ENCODE results near the gene EDEM2.
A peak's percentile ranks its signal among the peaks of the same experiment; 100 is the strongest.
"Not testable (repeated sequence)": the region's sequence is repeated elsewhere in the genome, so short reads cannot be mapped to it uniquely, and the experiment has no call there.

EDEM2 gene

DNA sequence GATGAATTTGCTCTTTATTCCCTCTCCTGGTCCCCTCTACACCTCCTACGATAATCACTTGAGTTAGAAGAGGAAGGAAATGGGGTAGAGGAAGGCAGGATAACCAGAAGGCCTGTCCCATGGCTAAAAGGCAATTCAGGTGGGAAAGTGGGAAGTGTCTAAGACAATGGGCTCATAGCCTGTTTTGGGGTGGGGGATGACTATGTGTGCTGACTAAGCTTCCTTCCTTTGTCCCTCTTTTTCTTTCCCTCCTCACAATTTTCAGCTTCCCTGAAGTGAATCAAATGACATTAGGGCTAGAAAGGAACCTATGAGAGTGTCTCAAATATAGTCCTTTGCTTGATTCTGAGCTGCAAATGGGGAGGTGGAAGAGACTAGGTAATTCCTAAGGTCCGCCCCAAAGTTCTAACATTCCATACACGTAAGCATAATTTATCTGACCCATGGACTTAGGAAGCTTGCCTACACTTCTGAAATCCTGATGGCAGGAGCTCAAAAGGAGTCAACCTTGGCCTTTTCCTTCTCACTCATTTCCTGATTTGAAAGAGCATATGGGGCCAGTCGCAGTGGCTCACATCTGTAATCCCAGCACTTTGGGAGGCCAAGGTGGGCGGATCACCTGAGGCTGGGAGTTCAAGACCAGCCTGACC, 24.3 kb downstream of the EDEM2 start:
- DNase-seq, result no peak

DNA sequence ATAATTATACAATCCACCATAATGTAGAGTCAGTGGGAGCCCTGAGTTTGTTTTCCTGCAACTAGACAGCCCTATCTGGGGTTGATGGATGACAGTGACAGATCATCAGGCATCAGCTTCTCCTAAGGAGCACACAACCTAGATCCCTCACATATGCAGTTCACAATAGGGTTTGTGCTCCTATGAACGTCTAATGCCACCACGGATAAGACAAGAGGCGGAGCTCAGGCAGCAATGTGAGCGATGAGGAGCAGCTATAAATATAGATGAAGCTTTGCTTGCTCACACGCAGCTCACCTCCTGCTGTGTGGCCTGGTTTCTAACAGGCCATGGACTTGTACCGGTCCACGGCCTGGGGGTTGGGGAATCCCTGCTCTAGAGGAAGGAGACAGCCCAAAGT, 25.9 kb downstream of the EDEM2 start:
- DNase-seq, result no peak

DNA sequence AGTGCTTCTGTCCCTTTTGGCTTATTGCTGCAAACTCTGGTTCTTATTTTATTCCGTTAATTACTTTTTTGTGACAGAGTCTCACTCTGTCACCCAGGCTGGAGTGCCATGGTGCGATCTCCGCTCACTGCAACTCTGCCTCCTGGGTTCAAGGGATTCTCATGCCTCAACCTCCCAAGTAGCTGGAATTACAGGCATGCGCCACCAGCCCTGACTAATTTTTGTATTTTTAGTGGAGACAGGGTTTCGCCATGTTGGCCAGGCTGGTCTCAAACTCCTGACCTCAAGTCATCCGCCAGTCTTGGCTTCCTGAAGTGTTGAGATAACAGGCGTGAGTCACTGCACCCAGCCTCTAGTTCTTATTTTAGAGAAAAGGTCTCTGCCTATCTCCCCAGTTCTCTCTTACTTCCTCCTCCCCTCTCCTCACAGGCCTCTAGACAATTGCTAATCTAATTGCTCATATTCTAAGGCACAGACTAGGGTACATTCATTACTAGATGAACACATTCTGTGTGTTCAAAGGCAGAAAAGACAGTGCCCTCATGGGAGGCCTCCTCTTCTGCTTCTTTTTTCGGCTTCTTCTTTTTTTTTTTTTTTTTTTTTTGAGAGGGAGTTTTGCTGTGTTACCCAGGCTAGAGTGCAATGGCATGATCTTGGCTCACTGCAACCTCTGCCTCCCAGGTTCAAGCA, 27.0 kb downstream of the EDEM2 start:
- no peak for DNase-seq

DNA sequence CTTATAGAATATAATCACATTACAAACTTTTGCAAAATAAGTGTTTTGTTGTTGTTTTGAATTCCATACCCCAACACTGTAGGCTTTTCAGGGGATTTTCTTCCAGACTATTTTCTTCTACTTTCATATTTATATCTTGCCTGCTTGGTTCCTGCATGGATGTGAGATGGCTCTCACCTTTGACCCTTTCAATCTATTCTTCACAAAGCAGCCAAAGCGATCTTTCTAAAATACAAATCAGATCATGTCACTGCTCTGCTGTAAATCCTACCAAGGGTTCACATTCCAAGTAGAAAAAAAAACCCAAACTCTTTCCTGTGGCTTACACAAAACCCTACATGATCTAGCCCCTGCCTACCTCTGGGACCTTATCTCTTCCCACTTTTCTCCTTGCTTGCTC, 29.5 kb downstream of the EDEM2 start:
- no peak for DNase-seq

DNA sequence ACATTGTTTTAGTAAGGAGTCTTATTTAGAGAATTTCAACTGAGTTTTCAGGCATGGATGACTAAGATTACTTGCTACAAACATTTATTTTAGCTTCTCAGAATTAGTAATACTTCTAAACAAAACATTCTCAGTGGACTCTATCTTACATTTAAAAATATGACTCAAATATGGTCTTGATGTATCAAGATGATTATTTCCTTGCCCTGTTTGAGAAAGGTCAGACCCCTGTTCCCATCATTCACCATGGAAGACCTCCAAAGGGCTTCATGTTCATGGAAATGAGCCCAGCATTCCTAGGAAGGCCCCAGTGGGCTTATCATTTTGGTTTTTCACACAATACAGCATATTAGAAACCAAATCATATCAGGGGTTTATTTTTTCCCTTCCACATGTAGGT, 29.9 kb downstream of the EDEM2 start:
- DNase-seq, result no peak

DNA sequence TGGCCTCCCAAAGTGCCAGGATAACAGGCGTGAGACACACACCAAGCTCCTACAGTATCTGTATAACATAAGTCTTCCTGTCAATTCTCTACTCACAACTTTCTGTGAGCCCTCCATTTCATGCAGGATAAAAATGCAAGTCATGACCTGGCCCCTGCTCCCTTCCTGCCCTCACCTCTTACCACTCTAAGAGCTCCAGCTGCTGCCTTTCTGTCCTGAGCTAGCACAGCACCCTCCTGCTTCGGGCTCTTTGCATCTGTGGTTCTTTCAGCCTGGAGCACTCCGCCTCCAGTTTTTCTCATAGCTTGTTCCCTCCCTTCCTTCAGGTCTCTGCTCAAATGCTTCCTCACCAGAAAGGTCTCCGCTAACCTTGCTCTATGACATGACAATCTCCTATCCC, 30.9 kb downstream of the EDEM2 start:
- no peak for DNase-seq

DNA sequence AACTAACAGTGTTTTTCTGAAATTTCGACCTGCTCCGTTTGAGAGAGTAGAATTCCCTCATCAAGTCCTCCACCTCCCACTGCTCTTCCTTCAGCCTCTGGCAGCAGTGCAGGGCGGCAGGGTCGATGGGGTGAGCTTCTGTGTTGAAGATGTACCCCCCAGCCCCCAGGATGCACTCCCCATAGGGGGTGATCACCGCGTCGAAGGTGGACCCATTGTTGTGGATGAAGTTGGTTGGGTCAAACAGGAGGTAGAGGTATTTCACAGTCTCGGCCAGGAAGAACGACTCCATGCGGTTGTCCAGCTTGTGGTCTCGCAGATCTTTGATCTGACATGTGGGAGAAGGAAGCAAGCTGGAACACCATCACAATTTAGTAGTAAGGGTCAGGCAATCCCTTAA, 31.5 kb downstream of the EDEM2 start:
- no peak for DNase-seq

DNA sequence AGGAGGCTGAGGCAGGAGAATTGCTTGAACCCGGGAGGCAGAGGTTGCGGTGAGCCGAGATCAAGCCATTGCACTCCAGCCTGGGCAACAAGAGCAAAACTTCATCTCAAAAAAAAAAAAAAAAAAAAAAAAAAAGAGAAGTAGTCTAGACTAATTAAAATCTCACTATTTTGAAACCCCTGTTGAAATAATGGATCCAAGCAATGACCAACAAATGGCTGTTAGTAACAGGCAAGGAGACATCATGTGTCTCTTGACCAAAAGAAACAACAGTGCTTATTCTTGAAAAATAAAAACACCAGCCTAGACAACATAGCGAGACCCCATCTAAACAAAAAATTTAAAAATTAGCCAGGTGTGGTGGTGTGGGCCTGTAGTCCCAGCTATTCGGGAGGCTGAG, 34.9 kb downstream of the EDEM2 start:
- DNase-seq, result not testable (repeated sequence)

DNA sequence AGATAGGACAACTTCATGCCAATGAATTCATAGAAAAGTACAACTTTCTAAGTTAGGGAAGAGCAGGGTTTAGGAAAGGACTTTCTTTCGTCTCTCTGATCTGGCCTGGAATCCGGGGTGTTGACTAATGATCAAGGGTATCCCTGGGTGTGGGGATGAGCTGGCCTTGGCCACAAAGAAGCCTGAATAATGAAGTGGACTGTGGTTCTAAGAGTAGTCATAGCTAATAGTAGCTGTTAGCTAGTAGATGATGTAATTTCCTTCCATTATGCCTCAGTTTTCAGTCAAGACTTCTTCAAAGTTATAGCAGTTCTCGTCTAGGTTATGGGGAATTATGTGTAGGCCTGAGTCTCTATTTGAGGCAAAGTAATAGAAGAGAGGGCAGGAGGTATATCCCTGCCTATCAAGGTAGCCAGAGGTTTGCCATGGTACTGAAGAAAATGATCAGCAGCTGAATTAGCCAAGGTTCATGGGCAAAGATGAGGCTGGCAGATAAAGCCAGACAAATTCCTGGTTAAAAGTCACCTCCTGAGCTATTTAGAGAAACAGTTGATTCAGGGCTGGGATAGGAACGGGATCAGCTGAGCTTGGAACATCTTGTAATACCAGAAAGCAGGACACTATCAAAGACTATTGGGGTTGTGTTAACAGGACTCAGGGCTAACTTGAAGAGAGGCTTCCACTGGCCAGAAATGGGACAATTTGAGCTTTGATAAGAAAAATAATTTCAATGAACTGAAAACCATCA, 35.8 kb downstream of the EDEM2 start:
- DNase-seq, result no peak

DNA sequence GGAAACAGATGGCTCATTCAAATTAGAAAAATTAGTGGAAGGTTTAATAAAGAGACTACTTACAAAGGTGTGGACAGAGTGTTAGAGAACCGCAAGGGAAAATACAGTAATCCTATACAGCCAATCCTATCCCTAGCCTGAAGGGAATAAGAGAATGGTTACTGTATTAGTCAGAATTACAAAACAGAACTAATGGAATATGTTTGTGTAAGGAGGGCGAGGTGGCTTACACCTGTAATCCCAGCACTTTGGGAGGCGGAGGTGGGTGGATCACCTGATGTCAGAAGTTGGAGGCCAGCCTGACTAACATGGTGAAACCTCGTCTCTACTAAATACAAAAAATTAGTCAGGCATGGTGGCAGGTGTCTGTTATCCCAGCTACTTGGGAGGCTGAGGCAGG, 38.2 kb downstream of the EDEM2 start:
- no peak for DNase-seq

DNA sequence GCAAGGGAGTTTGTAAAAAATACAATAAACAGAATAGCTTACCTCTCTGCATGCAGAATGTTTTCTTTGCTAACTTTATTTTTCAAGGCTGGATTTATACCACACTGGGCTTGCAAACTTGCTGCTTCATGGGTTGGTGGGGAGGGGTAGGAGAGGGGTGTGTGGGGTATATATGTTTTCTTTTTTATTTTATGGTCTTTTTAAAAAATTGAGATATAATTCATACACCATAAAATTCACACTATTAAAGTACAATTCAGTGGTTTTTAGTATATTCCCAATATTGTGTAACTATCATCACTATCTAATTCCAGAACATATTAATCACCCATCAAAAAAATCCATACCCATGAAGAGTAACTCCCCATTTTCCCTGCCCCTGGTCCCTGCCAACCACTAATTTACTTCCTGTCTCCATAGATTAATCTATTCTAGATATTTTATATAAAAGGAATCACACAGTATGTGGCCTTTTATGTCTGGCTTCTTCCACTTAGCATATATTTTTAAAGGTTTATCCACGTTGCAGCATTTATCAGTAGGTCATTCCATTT, 40.2 kb downstream of the EDEM2 start:
- DNase-seq, result no peak

DNA sequence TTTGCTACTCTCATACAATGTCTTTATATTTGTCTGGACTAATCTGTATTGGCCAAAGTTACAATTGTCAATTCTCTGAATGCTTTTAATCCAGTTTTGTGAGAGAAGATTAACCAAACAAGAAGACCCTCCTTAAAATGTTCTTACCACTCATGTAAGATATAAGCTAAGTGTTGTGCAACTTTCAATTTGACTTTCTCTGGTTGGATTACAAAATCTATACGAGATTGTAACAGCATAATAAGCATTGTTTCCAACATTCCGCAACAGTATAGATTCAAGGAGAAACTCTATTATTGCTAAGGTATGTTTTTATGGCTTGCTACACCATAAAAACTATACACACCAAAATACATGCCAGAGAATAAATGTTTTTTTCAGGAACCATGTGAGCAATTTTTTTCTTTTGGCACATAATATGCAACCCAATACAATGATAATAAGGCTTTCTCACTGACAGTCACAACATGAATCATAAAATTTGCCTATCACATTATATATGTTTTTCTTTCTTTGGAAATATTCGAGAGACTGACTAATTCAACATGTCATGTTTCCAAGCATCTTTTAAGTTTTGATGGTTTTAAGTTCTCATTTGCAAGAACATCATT, 42.3 kb downstream of the EDEM2 start:
- no peak for DNase-seq

DNA sequence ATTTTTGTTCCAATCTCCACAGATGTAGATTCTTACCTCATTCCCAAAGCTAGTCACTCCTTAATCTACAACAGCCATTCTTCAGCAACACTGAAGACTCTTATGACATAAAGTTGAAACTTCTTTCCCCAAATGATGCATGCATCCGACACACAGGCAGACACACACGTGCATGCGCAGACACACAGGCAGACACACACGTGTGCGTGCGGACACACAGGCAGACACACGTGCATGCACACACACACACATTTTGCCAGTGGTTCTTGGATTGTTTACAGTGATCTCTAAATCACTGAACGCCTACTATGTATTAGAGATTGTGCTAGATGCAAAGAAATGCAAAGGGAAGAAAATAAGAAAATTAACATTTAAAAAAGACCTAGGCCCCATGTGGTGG, 45.5 kb downstream of the EDEM2 start:
- DNase-seq, result no peak

DNA sequence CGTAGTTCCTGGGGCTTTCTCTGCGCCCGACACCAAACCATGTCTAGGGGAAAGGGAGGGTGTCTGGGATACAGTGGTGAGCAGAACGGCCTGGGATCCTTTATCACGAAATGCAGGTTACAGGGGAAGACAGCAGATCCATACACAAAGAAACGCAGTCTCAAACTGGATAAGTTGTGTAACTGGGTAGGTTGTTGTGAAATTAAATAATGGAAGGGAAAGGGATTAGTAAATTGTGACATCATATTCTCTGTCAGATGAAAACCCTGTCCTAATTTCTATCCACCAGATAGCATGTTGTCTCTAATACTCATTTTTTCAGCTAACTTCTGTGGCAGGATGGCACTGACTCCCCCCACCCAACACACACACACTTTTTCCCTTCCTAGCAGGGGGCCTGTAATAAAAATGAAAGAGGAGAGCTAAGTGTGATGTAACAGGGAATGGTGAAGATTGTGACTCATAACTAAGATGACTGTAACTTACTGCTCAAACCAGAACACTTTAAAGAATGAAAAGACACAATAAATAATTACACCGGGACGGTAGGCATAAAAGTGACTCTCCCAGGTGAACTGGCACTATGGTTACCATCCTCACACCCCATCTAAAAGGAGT, 53.8 kb downstream of the EDEM2 start:
- no peak for DNase-seq

DNA sequence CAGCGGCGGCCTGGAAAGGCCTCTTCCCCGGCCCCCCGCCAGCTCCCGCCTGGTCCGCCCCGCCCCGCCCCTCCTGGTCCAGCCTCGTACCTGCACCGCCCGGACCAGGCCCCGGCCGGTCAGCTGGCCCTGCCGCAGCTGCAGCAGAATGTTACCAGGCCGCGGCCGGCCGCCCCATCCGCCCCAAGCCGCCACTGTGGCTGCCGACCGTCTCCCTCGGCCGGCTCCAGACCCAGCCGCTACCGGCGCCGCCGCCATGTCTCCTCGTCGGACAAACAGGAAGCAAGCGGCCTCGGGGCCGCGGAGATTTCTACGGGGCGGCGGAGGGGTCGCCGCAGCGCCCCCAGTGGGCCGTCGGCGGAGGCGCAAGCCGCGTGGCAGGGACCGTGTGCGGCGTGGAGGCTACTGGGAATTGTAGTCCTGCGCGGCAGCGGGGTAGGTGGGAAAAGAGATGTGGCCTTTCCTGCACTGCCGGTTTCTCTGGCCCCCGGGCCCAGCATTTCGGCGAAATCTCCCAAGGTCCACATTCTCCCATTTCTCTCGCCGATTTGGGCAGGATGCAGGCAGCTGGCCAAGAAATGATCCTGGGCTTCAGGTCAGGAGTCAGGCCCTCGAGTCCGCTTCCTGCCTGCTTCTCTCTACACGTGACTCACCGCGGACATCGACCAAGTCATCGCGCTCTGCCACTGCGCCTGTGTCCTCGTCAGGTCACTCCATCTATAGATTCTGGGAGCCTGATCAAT, 54.4 kb downstream of the EDEM2 start, which contains the start of gene TRPC4AP:
TRPC4AP (minus strand) TSS at position 284 of the 743 bp plus-strand sequence; CDS start at position 258, 26 bp downstream.
- peak; percentile 82 for DNase-seq

DNA sequence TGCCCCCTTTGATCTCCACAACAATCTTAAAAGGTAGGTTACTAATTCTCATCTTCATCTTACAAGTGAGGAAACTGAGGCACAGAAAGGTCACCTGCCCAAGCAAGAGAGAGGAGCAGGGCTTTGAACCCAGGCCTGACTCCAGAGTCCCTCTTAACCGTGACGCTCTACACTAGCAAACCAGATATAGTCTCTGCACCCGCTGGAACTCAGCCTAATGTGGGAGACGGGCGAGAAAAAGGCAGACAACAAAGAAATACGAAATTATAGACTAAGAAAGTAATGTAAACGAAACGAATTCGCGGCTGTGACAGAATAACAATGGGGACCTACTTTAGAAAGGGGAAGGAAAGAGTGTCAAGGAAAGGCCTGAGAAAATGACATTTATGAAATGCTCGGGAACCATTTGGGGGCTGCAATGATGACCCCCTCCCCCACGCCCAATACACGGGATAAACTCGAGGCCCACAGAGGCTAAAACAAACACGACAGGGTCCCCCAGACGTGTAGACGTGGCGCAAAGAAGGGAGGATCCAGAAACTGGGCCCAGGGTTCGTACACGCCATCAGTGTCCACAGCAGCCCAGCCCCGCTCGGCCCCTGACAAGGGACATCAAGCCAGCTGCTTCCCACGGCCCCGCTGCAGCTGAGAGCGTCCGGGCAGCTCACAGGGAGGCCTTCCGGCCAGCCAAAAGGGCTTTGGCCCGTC, 55.2 kb downstream of the EDEM2 start:
- DNase-seq, result no peak

DNA sequence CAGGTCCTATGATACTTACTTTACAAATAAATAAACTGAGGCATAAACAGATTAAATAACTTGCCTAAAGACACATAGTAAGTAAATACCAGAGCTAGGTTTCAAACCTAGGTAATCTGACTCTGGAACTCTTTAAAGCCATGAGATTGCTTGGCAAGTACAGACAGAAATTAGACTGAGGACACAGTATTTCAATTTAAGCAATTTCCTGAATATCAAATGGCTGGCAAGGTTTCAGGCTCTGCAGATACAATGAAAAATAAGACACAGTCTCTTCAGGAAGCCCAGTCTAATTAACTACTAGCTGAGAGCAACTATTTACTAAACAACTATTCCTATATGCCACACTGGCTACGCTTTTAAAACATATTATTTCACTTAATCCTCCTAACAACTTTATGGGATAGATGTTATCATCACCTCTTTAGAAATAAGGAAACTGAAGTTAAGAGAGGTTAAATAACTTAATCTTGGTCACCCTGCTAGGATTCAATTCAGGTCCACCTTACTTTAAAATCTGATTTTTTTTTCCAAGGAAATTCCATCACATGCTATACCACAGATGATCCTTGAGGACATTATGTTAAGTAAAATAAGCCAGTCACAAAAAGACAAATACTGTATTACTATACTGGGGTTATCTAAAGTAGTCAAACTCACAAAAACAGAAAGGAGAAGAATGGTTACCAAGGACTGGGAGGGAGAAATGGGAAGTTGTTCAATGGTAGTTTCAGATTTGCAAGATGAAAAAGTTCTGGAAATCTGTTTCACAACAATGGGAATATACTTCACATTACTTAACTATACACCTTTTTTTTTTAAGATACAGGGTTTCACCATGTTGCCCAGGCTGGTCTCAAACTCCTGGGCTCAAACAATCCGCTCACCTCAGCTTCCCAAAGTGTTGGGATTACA, 58.6 kb downstream of the EDEM2 start:
- no peak for DNase-seq

DNA sequence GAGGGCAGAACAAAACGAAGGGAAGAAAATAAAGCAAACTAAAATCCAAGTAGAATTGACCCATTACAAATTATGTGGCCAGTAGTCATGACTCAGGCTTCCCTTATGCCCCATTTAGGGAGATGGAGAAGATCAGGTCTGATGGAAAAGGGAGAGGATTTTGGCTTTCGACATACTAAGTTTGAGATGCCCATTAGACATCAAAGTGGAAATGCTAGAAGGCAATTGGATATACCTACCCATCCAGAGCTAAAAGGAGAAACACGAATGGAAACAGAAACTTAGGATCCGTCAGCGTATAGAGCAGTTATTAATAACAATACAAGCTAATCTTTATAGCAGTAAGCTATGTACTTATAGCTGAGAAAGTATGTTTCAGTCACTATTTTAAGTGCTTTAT, 59.3 kb downstream of the EDEM2 start:
- no peak for DNase-seq

DNA sequence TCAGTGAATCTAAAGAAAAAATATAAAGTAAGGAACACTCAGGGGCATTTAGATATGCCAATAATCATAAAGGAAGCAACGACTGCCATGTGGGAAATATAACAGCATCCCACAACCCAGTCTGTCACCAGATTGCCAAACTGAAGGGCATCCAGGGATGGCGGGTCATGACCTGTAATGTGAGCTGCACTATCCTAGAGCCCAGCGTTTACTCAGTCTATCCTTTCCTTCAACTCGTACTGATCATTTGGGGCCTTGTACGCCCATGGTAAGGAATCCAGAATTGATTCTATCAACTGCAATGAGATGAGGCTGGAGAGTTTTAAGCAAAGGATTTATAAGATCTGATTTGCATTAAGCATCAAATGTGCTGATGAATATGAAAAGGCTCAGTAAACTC, 59.8 kb downstream of the EDEM2 start:
- no peak for DNase-seq

DNA sequence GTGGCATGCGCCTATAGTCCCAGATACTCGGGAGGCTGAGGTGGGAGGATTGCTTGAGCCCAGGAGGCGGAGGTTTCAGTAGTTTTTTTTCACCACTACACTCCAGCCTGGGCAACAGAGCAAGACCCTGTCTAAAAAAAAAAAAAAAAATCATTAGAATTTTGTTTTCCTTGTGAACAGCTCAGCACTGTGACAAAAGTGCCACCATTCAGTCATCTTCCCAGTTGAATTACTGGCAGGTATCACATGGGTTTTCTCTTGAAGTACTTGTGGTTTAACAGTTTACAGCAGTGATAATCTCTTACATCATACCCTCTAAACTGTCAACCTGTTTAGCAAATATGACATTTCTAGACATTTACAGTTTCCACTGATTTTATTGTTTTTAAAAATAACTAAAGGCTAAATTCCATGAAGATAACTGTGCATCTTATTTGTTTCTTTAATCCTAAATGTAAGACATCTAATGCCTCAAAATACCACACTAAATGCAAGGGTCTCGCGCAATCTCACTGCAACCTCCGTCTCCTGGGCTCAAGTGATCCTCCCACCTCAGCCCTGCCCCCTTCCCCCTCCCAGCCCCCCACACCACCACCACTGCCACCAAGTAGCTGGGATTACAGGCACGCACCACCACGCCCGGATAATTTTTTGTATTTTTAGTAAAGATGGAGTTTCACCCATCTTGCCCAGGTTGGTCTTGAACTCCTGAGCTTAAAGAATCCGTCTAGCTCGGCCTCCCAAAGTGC, 61.5 kb downstream of the EDEM2 start:
- DNase-seq, result no peak
